ENCODE data around the gene MYO1D.

DNA sequence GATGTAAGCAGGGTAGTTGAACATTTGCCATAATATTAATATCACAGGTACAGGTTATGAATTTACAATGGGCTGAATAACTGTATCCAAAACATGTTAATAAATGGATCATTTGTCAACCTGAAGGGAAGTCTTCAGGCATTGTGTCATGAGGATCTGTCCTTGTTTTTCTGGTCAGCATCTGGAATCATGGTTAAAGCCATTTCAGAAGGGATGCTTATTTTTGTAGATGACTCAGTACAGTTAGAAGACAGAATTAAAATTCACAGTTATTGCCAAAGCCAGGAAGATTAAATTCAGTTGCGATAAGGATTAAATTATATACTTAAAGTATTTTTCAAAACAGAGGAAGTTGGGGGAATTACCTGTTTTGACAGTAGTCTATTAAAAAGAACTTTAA lies 424.6 kb downstream of the MYO1D start:
- TF ChIP-seq, protein P1, sequence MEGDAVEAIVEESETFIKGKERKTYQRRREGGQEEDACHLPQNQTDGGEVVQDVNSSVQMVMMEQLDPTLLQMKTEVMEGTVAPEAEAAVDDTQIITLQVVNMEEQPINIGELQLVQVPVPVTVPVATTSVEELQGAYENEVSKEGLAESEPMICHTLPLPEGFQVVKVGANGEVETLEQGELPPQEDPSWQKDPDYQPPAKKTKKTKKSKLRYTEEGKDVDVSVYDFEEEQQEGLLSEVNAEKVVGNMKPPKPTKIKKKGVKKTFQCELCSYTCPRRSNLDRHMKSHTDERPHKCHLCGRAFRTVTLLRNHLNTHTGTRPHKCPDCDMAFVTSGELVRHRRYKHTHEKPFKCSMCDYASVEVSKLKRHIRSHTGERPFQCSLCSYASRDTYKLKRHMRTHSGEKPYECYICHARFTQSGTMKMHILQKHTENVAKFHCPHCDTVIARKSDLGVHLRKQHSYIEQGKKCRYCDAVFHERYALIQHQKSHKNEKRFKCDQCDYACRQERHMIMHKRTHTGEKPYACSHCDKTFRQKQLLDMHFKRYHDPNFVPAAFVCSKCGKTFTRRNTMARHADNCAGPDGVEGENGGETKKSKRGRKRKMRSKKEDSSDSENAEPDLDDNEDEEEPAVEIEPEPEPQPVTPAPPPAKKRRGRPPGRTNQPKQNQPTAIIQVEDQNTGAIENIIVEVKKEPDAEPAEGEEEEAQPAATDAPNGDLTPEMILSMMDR (IDR thresholded peaks at IDR 0.05) = no peak
- no peak for TF ChIP-seq POLR2A (IDR thresholded peaks at IDR 0.05)

All from adrenal gland (tissue), 5 donors.